Fibroblast of skin of back (primary cell): Measurements from ENCODE around the gene TSC22D4. TPM values are rescaled to one million over a fixed set of nuclear protein-coding genes. Genes with fewer than 3 reads are reported as not detected.
"Not testable (repeated sequence)": the region's sequence is repeated elsewhere in the genome, so short reads cannot be mapped to it uniquely, and the experiment has no call there.

Experiments used
- DNase-seq: peaks from one replicate; pipeline ENCODE4 v3.0.0-alpha.2; 2013
- polyA plus RNA-seq, 2 experiments: library from polyadenylated mRNA; unstranded; fragments of 120-200 nt; gene quantifications; one replicate each; pipeline ENCODE4 v1.2.1, GENCODE V29; 2013; ENCODE audit not compliant: insufficient read length in 2 of 2

The TSC22D4 gene
- 47.5 TPM for polyA plus RNA-seq (2013, experiment 1 of 2; ENCODE audit: insufficient read length)
- 31.4 TPM for polyA plus RNA-seq (2013, experiment 2 of 2; ENCODE audit: insufficient read length)

DNA sequence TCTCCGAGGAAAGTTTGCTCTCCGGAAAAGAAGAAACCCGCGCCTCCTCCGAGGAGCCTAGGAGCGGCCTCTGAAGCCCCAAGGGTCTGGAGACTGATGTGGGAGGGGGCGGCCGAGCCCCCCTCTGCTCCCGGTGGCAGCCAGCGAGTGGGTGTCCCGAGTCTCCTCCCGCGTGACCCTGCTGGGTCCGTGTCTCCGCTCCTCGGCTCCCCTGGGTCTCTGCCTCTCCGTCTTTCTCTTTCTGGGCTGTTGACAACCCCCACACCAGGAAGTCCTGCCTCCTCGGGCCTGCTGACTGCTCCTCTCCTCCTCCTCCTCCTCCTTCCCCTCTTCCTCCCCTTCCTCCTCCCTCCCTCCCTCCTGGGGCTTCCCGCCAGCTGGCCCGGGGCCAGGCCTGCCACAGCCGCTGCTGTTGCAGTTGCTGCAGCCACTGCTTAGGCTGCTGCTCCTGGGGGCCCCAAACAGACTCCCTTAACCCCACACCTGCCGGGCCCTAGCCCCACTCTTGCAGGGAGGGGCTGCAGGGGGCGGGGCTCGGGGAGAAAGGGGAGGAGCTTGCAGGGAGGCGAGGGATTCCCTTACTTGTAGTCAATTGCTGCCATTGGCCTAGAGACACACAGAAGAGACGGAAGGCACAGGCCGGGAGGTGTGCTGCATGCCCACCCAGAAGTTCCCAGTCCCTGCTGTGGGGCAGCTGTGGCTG lies at the start of gene TSC22D4:
Gene TSC22D4, minus strand, starts transcription at position 257 of the 703 bp plus-strand sequence. CDS start 1,176 bp downstream, outside the sequence.
- peak; percentile 93 for DNase-seq

DNA sequence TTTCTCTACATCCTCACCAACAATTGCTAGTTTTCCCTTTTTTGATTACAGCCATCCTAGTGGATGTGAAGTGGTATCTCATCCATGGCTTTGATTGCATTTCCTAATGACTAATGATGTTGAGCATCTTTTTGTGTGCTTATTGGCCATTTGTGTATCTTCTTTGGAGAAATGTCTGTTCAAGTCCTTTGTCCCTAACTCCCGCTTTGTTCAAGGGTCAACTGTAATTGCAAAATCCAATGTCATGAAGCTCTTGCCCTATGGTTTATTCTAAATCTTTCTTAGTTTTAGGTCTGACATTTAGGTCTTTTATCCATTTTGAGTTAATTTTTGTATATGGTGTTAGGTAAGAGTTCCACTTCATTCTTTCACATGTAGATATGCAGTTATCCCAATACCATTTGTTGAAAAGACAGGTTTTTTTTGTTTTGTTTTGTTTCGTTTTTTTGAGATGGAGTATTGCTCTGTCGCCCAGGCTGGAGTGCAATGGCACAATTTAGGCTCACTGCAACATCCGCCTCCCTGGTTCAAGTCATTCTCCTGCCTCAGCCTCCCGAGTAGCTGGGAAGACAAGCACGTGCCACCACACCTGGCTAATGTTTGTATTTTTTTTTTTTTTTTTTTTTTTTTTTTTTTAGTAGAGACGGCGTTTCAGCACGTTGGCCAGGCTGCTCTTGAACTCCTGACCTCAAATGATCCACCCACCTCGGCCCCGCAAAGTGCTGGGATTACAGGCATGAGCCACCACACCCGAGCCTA lies 49.3 kb upstream of the TSC22D4 start:
- not testable (repeated sequence) for DNase-seq

DNA sequence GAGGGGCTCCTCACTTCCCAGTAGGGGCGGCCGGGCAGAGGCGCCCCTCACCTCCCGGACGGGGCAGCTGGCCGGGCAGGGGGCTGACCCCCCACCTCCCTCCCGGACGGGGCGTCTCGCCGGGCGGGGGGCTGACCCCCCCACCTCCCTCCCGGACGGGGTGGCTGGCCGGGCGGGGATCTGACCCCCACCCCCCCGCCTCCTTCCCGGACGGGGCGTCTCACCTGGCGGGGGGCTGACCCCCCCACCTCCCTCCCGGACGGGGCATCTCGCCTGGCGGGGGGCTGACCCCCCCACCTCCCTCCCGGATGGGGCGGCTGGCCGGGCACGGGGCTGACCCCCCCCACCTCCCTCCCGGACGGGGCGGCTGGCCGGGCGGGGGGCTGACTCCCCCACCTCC lies 44.2 kb upstream of the TSC22D4 start:
- not testable (repeated sequence) for DNase-seq

DNA sequence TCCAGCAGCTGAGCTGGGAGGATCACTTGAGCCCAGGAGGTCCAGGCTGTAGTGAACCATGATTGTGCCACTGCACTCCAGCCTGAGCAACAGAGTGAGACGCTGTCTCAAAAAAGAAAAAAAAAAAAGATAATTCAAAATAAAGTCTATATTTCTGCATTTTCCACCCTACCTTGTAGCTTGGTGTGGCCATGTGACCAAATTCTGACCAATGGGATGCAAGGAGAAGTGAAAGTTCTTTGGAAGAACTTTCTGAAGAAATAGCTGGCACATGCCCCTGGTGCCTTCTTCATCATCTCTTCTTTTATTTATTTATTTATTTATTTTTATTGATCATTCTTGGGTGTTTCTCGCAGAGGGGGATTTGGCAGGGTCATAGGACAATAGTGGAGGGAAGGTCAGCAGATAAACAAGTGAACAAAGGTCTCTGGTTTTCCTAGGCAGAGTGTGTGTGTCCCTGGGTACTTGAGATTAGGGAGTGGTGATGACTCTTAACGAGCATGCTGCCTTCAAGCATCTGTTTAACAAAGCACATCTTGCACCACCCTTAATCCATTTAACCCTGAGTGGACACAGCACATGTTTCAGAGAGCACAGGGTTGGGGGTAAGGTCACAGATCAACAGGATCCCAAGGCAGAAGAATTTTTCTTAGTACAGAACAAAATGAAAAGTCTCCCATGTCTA lies 43.0 kb upstream of the TSC22D4 start:
- not testable (repeated sequence) for DNase-seq

DNA sequence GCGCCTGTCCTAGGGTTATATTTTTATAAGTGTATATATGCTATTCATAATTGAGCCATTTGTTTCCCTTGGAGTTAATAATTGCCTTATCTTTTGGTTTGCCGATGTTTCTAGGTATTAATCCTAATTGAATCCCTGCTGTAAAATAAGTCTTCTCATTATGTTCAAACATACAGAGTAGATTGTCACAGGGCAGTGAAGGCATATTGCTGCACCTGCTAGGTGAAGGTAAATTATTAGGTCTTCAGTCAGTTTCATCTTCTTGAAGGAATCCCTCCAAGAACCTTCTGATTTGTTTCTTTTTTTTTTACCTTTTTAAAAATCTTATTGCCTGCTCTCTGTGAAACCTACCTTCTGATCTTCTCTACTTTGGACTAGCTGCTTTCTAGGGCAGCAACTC lies 42.1 kb upstream of the TSC22D4 start:
- DNase-seq = no peak

DNA sequence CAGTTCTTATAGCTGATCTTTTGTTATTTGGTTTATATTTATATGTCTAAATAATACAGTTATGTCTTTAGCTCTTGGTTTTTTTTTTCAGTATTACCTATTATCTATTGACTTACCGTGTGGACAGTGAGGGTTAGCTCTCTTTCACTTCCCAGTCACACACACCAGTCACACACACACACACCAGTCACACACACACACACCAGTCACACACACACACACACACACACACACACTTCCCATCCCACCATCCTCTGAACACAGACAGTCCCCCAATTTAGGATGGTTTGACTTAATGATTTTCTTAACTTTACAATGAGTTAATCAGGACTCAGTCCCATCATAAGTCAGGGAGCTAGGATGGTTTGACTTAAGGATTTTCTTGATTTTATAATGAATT lies 41.1 kb upstream of the TSC22D4 start:
- DNase-seq = no peak

DNA sequence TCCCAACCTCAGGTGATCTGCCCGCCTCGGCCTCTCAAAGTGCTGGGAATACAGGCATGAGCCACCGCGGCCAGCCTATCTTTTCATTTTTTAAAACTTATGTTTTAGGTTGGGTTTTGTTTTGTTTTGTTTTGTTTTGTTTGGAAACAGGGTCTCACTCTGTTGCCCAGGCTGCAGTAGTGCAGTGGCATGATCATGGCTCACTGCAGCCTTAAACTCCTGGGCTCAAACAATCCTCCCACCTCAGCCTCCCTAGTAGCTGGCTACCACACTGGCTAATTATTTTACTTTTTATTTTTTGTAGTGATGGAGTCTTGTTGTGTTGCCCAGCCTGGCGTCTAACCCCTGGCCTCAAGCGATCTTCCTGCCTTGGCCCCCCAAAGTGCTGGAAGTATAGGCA lies 40.6 kb upstream of the TSC22D4 start:
- DNase-seq = no peak

DNA sequence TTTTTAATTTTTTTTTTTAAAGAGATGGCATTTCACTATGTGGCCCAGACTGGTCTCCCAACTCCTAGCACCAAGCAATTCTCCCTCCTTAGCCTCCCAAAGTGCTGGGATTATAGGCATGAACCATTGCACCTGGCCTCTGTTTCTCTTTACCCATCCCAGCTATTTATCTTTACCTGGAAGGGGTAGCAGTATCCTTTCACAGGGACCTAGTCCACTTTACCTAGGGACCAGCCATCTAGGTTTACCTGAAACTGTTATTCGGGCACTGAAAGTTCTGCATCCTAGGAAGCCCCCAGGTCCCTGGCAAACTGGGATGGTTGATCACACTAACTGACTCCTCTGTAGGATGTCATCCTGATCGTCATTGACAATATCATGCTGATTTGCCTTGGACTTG lies 38.3 kb upstream of the TSC22D4 start:
- DNase-seq = no peak

DNA sequence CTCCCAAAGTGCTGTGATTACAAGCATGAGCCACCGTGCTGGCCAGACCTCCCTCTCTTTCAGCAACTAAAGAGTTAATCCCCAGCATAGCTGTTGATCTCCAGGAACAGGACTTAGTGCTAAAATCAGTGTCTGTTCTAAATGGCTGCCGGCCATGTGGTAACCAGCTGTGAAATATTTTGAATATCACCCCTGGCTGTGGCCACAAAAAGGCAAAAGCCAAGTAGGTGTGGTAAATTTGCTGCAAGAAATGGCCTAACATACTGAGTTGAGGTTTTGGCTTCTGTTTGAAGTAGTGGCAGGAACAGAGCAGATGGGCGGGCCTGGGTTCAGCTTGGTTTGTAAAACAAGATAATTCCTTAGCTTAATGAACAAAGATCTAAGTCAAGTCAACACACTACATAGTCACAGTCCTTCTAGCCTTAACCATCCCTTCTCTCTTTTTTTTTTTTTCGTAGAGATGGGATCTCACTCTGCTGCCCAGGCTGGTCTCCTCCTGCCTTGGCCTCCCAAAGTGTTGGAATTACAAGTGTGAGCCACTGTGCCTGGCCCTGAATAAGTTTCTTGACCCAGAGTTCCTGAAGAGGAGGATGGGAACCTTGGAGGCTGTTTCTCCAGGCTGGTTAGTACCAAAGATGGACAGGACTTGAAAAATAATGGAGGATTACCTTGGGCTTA lies 37.3 kb upstream of the TSC22D4 start:
- peak; percentile 80 for DNase-seq

DNA sequence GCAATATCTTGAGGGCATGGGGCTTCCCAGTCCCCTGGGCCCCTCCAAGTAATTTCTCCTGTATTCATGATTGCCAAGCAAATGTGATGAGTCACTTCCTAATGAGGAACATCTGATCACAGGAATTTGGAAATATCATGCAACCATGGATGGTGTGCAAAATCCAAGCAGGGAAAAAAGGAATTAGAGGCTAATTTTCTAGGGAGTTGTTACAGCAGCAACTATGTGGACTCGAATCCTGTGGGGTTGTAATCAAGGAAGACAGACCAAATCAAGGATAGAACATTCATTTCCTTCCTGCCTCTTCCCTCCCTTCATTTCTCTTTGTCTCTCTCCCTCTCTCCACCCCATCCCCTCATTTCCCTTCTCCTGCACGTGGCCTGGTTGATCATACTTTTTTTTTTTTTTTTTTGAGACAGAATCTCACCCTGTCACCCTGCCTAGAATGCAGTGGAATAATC lies 36.1 kb upstream of the TSC22D4 start:
- peak; percentile 87 for DNase-seq

DNA sequence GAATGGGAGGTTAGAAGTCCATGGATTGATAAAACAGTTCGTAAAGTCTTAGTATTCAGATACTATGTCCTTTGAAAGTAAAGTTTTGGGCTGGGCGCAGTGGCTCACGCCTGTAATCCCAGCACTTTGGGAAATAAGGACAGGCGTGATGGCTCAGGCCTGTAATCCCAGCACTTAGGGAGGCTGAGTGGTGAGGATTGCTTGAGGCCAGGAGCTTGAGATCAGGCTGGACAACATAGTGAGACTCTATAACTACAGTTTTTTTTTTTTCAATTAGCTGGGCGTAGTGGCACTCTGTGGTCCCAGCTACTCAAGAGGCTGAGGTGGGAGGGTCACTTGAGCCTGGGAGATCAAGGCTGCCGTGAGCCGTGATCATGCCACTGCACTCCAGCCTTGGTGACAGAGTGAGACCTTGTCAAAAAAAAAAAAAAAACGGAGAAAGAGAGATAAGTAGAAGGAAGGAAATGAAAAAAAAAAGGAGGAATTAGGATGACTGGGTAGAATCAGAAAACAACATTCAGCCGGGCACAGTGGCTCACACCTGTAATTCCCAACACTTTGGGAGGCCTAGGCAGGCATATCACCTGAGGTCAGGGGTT lies 34.3 kb upstream of the TSC22D4 start:
- no peak for DNase-seq

DNA sequence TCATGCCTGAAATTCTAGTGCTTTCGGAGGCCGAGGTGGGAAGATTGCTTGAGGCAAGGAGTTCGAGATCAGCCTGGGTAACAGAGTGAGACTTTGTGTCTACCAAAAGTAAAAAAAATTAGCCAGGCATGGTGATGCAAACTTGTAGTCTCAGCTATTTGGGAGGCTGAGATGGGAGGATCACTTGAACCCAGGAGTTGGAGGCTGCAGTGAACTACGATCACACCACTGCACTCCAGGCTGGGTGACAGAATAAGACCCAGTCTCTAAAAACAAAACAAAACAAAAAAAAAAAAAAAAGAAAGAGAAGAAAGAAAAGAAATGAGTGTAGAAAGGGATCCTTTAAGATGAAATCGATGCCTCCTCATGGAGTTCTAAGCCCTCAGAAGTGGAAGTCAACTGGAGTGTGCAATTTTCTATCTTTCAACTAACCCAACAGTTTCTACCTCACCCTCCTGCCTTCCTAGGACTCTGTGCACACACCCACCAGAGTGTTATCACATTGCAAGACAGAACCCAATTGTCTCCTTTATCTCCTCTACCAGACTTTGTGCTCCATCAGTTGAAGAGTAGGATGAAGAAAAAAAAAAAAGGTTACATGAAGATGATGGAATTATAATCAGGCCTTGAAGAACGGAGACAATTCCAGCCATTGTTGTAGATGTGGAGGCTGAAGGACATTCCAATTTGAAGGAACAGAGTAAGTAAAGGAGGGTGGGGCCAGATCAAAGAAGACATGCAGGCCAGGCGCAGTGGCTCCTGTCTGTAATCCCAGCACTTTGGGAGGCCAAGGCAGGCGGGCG lies 31.6 kb upstream of the TSC22D4 start:
- DNase-seq = no peak

DNA sequence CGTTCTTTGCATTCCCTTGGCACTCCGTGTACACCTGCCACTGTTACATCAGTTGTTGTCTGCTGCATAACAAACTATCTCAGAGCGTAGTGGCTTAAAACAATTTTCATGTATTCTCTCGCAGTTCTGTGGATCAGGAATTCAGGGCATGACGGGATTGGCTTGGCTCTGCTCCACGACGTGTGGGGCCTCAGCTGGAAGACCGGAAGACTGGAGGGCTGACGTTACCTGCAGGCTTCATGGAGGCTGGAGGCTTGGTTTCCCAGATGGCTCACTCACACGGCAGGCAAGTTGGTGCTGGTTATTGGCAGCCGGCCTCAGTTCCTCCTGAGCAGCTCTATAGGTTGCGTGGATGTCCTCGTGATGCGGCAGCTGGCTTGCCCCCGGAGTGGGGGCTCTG lies 30.2 kb upstream of the TSC22D4 start:
- DNase-seq = peak; percentile 86

DNA sequence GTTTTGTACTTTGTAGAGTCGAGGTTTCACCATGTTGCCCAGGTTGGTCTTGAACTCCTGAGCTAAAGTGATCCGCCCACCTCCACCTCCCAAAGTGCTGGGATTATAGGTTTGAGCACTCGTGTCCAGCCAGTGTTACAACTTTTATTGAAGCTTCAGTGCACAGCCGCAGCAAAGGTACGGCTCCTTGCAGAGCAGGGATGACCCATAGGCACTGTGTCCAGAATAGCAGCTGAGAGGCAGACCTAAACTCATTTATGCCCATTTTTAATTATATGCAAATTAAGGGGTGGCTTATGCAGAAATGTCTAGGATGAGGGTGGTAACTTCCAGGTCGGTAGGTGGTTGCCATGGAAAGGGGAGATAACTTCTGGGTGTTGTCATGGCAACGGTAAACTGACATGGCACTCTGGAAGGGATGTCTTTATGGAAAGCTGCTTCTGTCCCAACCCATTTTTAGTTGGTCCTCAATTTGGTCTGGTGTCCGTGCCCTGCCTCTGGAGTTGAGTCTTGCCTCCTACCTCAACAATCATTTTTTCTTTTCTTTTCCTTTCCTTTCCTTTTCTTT lies 27.4 kb upstream of the TSC22D4 start:
- no peak for DNase-seq

DNA sequence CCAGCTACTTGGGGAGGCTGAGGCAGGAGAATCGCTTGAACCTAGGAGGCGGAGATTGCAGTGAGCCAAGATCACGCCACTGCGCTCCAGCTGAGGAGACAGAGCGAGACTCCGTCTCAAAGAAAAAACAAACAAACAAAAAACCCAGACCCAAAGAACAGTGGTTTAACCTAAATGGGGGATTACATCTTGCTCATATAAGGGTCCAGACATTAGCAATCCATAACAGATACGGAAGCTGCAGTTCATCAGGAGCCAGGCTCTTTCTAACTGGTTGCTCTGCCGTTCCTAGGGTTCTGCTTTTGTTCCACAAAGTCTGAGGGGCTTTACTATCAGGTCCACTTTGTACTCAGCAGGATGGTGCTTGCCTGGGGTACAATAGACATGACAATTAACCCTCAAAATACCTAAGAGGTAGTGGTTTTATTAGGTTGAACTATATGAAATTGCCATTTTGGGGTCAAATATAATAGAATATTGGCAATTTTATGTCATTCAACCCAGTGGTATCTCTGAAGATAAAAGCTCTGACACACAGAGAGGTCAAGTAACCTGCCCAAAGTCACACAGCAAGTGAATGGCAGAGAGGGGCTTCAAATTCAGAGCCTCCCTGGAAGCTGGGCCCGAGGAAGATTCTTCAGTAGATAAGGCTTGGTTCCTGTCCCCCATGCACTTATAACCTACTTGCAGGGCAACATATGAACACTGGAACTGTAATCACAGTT lies 26.0 kb upstream of the TSC22D4 start:
- DNase-seq = no peak

DNA sequence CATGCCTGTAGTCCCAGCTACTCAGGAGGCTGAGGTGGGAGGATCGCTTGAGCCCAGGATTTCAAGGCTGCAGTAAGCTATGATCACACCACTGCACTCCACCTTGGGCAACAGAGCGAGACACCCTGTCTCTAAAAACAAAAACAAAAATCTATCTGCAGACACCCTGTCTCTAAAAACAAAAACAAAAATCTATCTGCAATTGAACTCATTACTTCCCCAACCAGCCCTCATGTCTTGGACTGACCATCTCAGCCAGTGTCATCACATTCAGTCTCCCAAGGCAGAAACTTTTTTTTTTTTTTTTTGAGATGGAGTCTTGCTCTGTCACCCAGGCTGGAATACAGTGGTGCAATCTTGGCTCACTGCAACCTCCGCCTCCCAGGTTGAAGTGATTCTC lies 25.0 kb upstream of the TSC22D4 start:
- DNase-seq = not testable (repeated sequence)

DNA sequence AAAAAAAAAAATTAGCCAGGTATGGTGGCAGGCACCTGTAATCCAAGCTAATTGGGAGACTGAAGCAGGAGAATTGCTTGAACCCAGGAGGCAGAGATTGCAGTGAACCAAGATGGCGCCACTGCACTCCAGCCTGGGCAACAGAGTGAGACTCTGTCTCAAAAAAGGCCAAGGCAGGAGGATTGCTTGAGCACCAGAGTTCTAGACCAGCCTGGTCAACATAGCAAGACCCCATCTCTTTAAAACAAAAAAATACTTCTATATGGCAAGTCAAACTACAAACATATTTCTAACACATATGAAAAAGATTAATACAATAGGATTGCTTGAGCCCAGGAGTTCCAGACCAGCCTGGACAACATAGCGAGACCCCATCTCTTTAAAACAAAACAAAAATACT lies 21.7 kb upstream of the TSC22D4 start:
- not testable (repeated sequence) for DNase-seq

DNA sequence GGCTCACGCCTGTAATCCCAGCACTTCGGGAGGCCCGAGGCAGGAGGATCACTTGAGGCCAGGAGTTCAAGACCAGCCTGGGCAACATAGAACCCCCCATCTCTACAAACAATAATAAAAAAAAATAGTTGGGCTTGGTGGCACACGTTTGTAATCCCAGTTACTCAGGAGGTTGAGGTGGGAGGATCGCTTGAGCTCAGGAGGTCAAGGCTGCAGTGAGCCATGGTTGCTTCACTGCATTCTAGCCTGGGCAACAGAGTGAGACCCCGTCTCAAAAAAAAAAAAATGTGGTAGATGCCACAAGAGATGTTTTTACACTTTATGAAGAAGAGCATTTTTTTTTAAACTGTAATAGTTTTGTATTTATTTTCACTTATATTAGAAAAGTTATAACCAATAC lies 17.5 kb upstream of the TSC22D4 start:
- no peak for DNase-seq

DNA sequence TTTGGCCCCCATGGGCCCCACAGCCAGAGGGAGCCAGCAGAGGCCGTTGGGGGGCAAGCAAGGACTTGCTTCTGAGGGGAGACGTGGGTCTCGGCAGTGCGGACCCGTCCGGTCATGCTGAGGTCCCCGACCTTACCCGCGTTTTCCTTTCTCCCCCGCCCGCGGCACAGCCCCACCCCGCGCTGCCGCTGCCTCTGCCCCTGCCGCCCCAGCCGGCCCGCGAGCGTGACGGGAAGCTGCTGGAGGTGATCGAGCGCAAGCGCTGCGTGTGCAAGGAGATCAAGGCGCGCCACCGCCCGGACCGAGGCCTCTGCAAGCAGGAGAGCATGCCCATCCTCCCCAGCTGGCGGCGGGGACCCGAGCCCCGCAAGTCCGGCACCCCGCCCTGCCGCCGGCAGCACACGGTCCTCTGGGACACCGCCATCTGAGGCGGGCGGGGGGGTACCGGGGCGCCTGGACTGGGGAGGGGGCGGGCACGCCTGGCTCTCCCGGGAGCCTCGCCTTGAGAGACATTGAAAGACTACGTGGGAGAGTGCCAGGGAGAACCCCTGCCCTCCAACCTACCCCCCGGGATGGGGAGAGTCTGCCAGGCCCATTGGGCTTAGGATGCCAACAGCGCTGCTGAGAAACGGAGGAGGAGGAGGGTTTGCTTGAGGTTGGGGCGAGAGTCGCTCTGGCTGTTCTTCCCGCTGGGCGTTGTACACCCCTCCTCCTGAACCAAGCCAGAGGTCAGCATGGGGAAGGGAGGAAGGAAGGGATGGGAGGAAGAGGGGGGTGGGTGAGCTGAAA lies 14.7 kb upstream of the TSC22D4 start:
- no peak for DNase-seq
